GM10248 (cell line): ENCODE results near the gene DMRTB1.

Source experiments
- CTCF ChIA-PET: fragments of 300-600 bp; sonication (Branson Sonifier 250); formaldehyde crosslinking; extraction: SDS; loops from one replicate; lab custom pipeline; 2021; ENCODE audit warnings: antibody characterized with exemption; lab: Yijun Ruan, JAX
- POLR2A ChIA-PET: fragments of 350-650 bp; sonication (Branson Sonifier 250); formaldehyde crosslinking; extraction: SDS; loops from one replicate; lab custom pipeline; 2020; ENCODE audit warnings: antibody characterized with exemption; lab: Yijun Ruan, JAX
- DNase-seq: peaks from one replicate; pipeline ENCODE4 v3.0.0; 2012; ENCODE audit errors: extremely low spot score
- TF ChIP-seq, protein P1 (sequence below): IDR thresholded peaks from 2 replicates; pipeline ENCODE4 v1.5.1; 2012; ENCODE audit warnings: mild to moderate bottlenecking, low read depth; ENCODE audit errors: extremely low read depth, missing control alignments, control extremely low read depth

DMRTB1 gene

DNA sequence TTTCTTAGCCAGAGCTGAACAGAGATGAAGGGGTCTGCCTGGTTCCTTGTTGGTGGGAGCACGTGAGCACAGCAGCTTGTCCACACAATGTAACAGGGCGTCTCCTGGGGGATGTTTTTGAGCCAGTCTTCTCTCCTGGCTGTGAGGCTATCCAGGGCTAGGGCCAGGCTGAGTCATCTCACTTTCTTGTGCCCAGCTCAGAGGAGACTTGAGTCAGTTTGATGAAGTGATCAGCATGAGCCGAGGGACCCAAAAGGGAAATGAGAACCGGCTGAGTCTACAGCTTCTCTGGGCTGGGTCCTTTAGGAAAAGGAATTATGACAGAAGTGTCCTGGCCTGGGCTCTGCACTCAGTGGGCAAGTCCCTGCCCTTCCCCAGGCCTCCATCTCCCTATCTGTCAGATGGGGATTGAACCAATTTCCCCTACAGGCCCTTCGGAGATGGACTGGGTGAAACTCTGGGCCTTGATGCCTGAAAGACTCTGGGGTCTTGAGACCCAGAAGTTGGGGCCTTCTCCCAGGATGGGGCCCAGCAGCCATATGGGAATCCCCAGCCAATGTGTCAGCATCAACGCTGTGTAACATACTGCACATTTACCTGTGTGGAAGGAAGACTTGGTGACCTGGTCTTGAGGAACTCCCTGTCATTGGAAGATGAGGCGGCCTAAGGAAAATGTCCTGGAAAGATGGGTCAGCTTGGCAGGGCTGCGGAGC, 36.6 kb downstream of the DMRTB1 start:
- no peak for DNase-seq
- TF ChIP-seq, protein P1, sequence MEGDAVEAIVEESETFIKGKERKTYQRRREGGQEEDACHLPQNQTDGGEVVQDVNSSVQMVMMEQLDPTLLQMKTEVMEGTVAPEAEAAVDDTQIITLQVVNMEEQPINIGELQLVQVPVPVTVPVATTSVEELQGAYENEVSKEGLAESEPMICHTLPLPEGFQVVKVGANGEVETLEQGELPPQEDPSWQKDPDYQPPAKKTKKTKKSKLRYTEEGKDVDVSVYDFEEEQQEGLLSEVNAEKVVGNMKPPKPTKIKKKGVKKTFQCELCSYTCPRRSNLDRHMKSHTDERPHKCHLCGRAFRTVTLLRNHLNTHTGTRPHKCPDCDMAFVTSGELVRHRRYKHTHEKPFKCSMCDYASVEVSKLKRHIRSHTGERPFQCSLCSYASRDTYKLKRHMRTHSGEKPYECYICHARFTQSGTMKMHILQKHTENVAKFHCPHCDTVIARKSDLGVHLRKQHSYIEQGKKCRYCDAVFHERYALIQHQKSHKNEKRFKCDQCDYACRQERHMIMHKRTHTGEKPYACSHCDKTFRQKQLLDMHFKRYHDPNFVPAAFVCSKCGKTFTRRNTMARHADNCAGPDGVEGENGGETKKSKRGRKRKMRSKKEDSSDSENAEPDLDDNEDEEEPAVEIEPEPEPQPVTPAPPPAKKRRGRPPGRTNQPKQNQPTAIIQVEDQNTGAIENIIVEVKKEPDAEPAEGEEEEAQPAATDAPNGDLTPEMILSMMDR: no peak
- POLR2A ChIA-PET: no interaction called here
- CTCF ChIA-PET: interaction anchor here (3.0 kb wide), 1 partner anchor 9 kb away, joined by 7 read pairs; no protein-coding TSS in a partner anchor

DNA sequence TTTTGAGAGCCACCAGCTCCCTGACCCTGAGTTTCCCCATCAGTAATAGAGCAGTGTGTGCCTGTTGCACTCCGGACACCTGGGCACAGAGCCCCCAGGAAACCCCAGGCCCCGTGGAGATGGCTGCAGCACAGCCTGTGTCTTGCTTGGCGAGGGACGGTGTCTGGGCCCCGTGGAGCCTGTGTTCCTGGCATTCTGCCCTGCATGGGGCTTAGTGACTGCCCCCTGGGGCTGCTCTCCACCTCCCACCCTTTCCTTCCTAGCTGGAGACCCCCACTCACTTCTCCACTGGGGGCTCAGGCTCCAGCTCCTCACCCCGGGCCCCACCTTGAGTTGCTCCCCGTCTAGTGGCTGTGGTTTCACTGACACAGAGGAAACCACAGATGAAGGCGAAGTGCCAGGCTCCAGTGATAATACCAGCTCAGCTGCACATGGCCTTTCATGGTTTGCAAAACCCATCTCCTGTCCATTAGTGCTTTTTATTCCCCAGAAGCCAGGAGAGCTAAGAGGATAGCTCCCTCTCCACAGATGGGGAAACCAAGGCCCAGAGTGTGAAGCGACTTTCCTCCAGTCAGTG, 39.4 kb downstream of the DMRTB1 start:
- CTCF ChIA-PET: interaction anchor here (1.5 kb wide), 1 partner anchor 14 kb away, joined by 3 read pairs; no protein-coding TSS in a partner anchor
- TF ChIP-seq, protein P1: no peak
- DNase-seq: no peak
- POLR2A ChIA-PET: no interaction called here

DNA sequence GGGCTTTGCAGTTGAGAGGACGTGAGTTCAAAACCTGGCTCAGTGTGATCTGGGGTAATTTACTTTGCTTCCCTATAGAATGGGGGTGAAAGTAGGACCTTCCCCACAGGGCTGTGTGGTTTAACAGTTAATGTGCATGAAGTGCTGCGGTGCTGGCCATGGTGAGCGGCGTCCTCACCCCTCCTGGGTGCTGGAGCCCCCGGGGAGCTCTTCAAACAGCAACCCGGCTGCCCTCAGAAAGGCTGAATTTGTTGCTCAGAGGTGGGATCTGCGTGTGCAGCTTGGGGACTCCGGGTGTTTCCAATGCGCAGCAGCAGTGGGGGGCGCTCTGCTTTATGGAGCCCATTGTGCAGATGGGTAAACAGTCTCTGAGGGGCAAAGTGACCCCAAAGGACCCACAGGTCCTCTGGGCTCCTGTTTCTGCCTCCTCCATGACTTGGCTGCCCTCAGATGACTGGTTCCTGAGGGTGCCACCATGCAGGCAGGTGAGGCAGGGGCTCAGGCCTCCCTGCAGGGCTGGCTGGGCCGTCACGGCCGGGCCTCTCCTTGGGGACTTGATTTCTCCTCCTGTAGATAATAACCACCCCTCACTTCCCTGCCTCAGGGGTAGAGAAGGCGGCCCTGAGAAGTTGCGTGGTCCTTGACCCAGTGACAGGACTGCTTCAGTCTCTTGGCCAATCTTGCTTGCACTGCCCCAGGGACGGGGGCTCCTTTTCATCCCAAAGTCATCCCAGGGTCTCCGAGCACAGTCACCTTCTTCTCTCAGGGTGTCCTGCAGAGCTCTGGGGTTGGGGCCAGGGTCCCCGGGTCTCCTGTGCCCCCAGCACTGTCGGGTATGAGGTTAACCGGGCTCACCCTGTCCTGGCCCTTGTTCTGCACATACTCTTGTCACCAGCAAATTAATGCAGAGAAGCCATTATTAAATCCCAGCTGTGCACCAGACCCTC, 40.3 kb downstream of the DMRTB1 start:
- DNase-seq: no peak
- CTCF ChIA-PET: interaction anchor here (1.5 kb wide), 1 partner anchor 15 kb away, joined by 3 read pairs; no protein-coding TSS in a partner anchor
- POLR2A ChIA-PET: no interaction called here
- TF ChIP-seq, protein P1: no peak

- POLR2A ChIA-PET: no interaction called here
- TF ChIP-seq, protein P1: no peak
- CTCF ChIA-PET: no interaction called here
- DNase-seq: no peak
These were observed 41.2 kb downstream of the DMRTB1 start for GRCh38 chr1:53500204-53501064.

DNA sequence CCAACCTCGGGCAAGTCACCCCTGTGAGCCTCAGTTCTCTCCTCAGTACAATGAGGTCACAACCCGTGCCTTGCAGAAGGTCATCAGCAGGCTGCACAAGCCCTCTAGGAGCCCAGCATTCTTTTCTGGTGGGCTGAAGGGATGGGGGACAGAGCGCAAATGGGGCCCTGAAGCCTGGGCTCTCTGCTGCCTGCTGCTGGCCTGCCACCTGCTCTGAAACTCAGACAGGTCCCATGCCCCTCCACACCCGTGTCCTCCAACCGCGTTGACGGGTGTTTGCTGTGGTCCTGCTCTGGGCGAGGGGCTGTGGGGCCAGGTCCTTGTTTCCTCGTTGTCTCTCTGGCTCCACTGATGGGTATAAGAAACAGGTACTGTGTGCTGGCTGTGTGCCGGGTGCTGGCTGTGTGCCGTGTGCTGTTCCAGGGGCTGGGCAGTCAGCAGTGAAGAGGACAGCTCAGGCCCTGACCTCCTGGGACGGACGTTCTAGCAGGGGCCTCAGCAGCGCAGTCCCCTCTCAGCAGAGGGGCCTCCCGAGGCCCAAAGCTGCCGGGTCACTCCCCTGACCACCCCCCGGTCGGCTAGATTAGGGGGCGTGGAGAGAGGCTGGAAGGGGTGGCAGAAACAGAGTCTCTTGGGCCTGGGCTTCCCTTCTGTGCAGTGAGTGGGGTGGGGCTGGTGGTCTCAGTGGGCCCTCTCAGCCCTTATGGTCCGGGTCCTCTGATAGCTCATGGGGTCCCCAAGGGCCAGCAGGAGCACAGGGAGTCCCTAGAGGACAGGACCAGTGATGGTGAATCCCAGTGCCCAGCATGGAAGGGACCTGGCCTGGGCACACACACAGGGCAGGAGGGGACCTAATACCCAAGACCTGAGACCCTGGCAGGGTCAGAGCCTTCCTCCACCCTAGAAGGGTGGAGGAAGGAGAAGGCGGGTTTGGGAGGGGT, 42.1 kb downstream of the DMRTB1 start:
- POLR2A ChIA-PET: interaction anchor here (0.5 kb wide), 1 partner anchor 33 kb away, joined by 3 read pairs; no protein-coding TSS in a partner anchor
- DNase-seq: no peak
- TF ChIP-seq, protein P1: no peak
- CTCF ChIA-PET: no interaction called here
